ENCODE results near the gene RCN1.

Gene RCN1

GRCh38 chr11:32153747-32154146 lies 62.9 kb downstream of the RCN1 start:
- DNase-seq (ENCODE audit: low spot score) = no peak

- DNase-seq (ENCODE audit: low spot score) = no peak
These were observed 63.4 kb downstream of the RCN1 start for GRCh38 chr11:32154275-32154674.

All from CD4-positive, alpha-beta T cell treated with Interleukin-15 for 4 hours (primary cell).